GM12878 (cell line): ENCODE results near the gene TP73.

Experiments used
- EGR1 ChIP-seq, 2 experiments: IDR thresholded peaks; 1 replicate in 1 of 2; 2 replicates in 1 of 2; pipeline ENCODE4 v1.6.1; 2011 to 2012; ENCODE audit warnings: low read depth in 2 of 2, low read length in 2 of 2, borderline replicate concordance in 1 of 2, mild to moderate bottlenecking in 1 of 2, moderate library complexity in 1 of 2
- ETV6 ChIP-seq, 2 experiments: fragments of 450-650 bp in 1 of 2; IDR thresholded peaks in 1 of 2; conservative IDR thresholded peaks in 1 of 2; 2 replicates each; pipeline ENCODE4 v1.6.1; 2014; ENCODE audit warnings: antibody characterized with exemption in 1 of 2, borderline replicate concordance in 1 of 2, low read depth in 1 of 2, mild to moderate bottlenecking in 1 of 2, moderate library complexity in 1 of 2
- EZH2 ChIP-seq: IDR thresholded peaks from 2 replicates; pipeline ENCODE4 v1.6.1; 2012; ENCODE audit warnings: low read depth, mild to moderate bottlenecking, control low read depth, inconsistent platforms, low read length, borderline replicate concordance; ENCODE audit not compliant: control insufficient read depth
- PML ChIP-seq: IDR thresholded peaks from 2 replicates; pipeline ENCODE4 v1.6.1; 2012; ENCODE audit warnings: low read length, inconsistent platforms
- POLR2AphosphoS5 ChIP-seq: IDR thresholded peaks from 2 replicates; pipeline ENCODE4 v1.6.1; 2011; ENCODE audit warnings: mild to moderate bottlenecking, low read length, inconsistent platforms
- RAD51 ChIP-seq: fragments of 450-650 bp; IDR thresholded peaks from 2 replicates; pipeline ENCODE4 v1.6.1; 2016; ENCODE audit warnings: moderate library complexity, mild to moderate bottlenecking, inconsistent platforms
- TF ChIP-seq, protein P1 (sequence below), 3 experiments: IDR thresholded peaks in 2 of 3; conservative IDR thresholded peaks in 1 of 3; 2 replicates each; pipeline ENCODE4 v1.5.1; 2011; ENCODE audit warnings: low read depth in 3 of 3, low read length in 3 of 3, mild to moderate bottlenecking in 3 of 3, control low read depth in 2 of 3, moderate library complexity in 2 of 3, inconsistent platforms in 1 of 3, mixed read lengths in 1 of 3; ENCODE audit not compliant: control insufficient read depth in 2 of 3, insufficient read depth in 1 of 3; ENCODE audit errors: extremely low read depth in 1 of 3
- TF ChIP-seq, protein P2 (sequence below): IDR thresholded peaks from 2 replicates; pipeline ENCODE4 v1.6.1; 2011; ENCODE audit warnings: low read depth, mild to moderate bottlenecking, low read length, moderate library complexity, borderline replicate concordance; ENCODE audit errors: extremely low read depth
- TF ChIP-seq, protein P3 (sequence below): fragments of 450-650 bp; IDR thresholded peaks from 2 replicates; pipeline ENCODE4 v1.6.1; 2018; ENCODE audit warnings: mild to moderate bottlenecking, low read depth, moderate library complexity; ENCODE audit not compliant: partially characterized antibody

DNA sequence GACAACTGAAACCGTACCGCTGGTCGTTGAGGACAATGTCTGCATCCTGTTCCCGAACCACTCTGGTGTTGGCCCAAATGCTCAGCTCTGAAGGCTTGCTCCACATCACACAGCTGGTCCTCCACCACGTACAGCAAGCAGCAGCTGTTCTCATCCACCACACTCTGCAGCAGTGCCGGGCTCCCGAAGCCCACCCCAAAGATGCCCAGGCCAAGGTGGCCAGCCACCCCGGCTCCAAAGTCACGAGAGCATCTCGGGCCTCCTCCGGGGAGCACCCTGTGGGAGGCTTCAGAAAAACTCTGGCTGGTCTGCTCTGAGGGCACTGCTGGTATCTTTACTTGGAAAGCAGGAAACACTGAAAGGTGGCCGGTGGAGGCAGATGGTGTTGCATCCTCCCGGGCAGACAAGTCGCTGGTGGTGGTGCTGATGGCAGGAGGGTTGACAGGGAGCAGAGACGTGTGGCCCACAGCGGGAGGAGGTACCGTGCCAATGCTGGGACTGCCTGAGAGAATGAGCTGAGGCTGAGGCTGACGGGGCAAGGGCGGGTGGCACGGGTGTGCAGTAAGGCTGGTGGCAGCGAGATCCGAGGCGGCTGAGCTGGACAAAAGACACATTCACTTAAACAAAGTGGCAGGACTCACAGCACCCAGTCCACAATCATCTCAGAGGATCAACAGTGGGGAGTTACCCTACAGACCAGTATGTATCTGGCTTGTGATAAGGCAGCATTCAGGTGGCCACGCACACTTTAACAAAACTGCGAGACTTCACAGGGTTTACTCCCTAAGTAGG lies 93.5 kb downstream of the TP73 start:
- TF ChIP-seq POLR2AphosphoS5: no peak
- TF ChIP-seq, protein P1, sequence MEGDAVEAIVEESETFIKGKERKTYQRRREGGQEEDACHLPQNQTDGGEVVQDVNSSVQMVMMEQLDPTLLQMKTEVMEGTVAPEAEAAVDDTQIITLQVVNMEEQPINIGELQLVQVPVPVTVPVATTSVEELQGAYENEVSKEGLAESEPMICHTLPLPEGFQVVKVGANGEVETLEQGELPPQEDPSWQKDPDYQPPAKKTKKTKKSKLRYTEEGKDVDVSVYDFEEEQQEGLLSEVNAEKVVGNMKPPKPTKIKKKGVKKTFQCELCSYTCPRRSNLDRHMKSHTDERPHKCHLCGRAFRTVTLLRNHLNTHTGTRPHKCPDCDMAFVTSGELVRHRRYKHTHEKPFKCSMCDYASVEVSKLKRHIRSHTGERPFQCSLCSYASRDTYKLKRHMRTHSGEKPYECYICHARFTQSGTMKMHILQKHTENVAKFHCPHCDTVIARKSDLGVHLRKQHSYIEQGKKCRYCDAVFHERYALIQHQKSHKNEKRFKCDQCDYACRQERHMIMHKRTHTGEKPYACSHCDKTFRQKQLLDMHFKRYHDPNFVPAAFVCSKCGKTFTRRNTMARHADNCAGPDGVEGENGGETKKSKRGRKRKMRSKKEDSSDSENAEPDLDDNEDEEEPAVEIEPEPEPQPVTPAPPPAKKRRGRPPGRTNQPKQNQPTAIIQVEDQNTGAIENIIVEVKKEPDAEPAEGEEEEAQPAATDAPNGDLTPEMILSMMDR (IDR thresholded peaks at IDR 0.05 in 2 of 3, conservative IDR thresholded peaks at IDR 0.05 in 1 of 3; ENCODE audit: control insufficient read depth in 2 of 3, extremely low read depth in 1 of 3, insufficient read depth in 1 of 3, low read depth in 3 of 3, low read length in 3 of 3): no peak
- no peak for TF ChIP-seq EGR1 (IDR thresholded peaks at IDR 0.05; ENCODE audit: borderline replicate concordance in 1 of 2, low read depth in 2 of 2, low read length in 2 of 2)
- no peak for TF ChIP-seq PML
- TF ChIP-seq EZH2: no peak
- TF ChIP-seq, protein P2, sequence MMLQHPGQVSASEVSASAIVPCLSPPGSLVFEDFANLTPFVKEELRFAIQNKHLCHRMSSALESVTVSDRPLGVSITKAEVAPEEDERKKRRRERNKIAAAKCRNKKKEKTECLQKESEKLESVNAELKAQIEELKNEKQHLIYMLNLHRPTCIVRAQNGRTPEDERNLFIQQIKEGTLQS: no peak
- TF ChIP-seq, protein P3, sequence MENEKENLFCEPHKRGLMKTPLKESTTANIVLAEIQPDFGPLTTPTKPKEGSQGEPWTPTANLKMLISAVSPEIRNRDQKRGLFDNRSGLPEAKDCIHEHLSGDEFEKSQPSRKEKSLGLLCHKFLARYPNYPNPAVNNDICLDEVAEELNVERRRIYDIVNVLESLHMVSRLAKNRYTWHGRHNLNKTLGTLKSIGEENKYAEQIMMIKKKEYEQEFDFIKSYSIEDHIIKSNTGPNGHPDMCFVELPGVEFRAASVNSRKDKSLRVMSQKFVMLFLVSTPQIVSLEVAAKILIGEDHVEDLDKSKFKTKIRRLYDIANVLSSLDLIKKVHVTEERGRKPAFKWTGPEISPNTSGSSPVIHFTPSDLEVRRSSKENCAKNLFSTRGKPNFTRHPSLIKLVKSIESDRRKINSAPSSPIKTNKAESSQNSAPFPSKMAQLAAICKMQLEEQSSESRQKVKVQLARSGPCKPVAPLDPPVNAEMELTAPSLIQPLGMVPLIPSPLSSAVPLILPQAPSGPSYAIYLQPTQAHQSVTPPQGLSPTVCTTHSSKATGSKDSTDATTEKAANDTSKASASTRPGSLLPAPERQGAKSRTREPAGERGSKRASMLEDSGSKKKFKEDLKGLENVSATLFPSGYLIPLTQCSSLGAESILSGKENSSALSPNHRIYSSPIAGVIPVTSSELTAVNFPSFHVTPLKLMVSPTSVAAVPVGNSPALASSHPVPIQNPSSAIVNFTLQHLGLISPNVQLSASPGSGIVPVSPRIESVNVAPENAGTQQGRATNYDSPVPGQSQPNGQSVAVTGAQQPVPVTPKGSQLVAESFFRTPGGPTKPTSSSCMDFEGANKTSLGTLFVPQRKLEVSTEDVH: no peak
- no peak for TF ChIP-seq RAD51
- TF ChIP-seq ETV6 (conservative IDR thresholded peaks at IDR 0.05 in 1 of 2, IDR thresholded peaks at IDR 0.05 in 1 of 2; ENCODE audit: borderline replicate concordance in 1 of 2, low read depth in 1 of 2): no peak
